LHCN-M2 (cell line): ENCODE measurements around the gene SH3RF3. TPM values are rescaled to one million over a fixed set of nuclear protein-coding genes. Genes with fewer than 3 reads are reported as not detected.

ENCODE experiments used
- DNase-seq: peaks from one replicate; pipeline ENCODE4 v3.0.0-alpha.2; 2012; ENCODE audit warnings: low read depth
- total RNA-seq: library from RNA; depleted of rRNA; stranded (reverse); fragments of >200 nt; gene quantifications from 2 replicates; pipeline ENCODE4 v1.2.3, GENCODE V29; 2014

SH3RF3 gene
- total RNA-seq, 1 experiment from 2014 or later = 6.6 TPM

- DNase-seq = peak; percentile 36
Observed at GRCh38 chr2:109408043-109408335, 279.0 kb downstream of the SH3RF3 start.

- DNase-seq = peak; percentile 44
Observed at GRCh38 chr2:109409321-109410038, 280.5 kb downstream of the SH3RF3 start.

- no peak for DNase-seq
Observed at GRCh38 chr2:109410039-109410815, 281.2 kb downstream of the SH3RF3 start.

GRCh38 chr2:109411640-109412325 lies 282.8 kb downstream of the SH3RF3 start:
- no peak for DNase-seq

- DNase-seq = no peak
Observed at GRCh38 chr2:109415581-109416013, 286.6 kb downstream of the SH3RF3 start.

GRCh38 chr2:109417701-109418335 lies 288.8 kb downstream of the SH3RF3 start:
- no peak for DNase-seq

GRCh38 chr2:109418716-109419115 lies 289.7 kb downstream of the SH3RF3 start:
- no peak for DNase-seq

- no peak for DNase-seq
Observed at GRCh38 chr2:109419171-109419756, 290.3 kb downstream of the SH3RF3 start.

GRCh38 chr2:109419960-109420370 lies 291.0 kb downstream of the SH3RF3 start:
- peak; percentile 42 for DNase-seq

GRCh38 chr2:109421101-109421500 lies 292.1 kb downstream of the SH3RF3 start:
- DNase-seq = no peak

GRCh38 chr2:109421642-109422041 lies 292.6 kb downstream of the SH3RF3 start:
- no peak for DNase-seq

GRCh38 chr2:109422071-109422757 lies 293.2 kb downstream of the SH3RF3 start:
- DNase-seq = peak; percentile 23

- DNase-seq = no peak
Observed at GRCh38 chr2:109422758-109423500, 293.9 kb downstream of the SH3RF3 start.

- DNase-seq = no peak
Observed at GRCh38 chr2:109423556-109424359, 294.8 kb downstream of the SH3RF3 start.

GRCh38 chr2:109425411-109425810 lies 296.4 kb downstream of the SH3RF3 start:
- no peak for DNase-seq

- DNase-seq = no peak
Observed at GRCh38 chr2:109427661-109428091, 298.7 kb downstream of the SH3RF3 start.

GRCh38 chr2:109428281-109428680 lies 299.3 kb downstream of the SH3RF3 start:
- no peak for DNase-seq

GRCh38 chr2:109428841-109429566 lies 300.0 kb downstream of the SH3RF3 start:
- DNase-seq = no peak
